Cardiac atrium fibroblast (primary cell): ENCODE results near the gene CPNE9. TPM values are rescaled to one million over a fixed set of nuclear protein-coding genes. Genes with fewer than 3 reads are reported as not detected.

ENCODE experiments used
- total RNA-seq: library from RNA; depleted of rRNA; stranded (reverse); fragments of >200 nt; gene quantifications from 2 replicates; pipeline ENCODE4 v1.2.3, GENCODE V29; 2015

The CPNE9 gene, protein sequence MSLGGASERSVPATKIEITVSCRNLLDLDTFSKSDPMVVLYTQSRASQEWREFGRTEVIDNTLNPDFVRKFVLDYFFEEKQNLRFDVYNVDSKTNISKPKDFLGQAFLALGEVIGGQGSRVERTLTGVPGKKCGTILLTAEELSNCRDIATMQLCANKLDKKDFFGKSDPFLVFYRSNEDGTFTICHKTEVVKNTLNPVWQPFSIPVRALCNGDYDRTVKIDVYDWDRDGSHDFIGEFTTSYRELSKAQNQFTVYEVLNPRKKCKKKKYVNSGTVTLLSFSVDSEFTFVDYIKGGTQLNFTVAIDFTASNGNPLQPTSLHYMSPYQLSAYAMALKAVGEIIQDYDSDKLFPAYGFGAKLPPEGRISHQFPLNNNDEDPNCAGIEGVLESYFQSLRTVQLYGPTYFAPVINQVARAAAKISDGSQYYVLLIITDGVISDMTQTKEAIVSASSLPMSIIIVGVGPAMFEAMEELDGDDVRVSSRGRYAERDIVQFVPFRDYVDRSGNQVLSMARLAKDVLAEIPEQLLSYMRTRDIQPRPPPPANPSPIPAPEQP
- not detected in 2 replicates for total RNA-seq

DNA sequence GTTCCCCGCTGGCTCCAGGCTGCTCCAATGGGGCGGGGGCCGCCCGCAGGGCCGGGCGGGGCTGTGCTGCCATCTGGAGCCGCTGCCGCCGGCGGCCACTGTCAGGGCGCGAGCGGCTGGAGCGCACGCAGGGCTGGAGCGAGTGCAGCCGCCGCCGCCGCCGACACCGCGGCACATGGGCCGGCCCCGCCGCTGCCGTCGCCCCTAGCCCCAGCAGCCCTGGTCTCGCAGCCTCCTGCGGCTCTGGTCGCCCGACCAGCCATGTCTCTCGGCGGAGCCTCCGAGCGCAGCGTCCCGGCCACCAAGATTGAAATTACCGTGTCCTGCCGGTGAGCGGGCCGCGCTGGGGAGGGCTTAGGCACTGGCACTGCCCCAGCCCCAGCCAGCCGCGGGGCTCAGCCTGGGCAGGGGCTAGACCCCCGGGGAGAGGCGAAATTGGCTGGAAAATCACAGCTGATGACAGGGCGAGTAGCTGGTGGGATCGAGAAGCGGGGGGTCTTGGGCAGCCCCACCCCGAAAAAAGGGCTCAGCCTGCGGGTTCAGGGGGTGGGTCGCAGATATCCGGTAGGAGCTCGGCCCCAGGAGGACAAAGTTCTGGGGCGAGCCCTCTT is at the start of gene CPNE9:
CPNE9 (plus strand) TSS at position 98 of the 611 bp plus-strand sequence; CDS start at position 262, 164 bp downstream.

DNA sequence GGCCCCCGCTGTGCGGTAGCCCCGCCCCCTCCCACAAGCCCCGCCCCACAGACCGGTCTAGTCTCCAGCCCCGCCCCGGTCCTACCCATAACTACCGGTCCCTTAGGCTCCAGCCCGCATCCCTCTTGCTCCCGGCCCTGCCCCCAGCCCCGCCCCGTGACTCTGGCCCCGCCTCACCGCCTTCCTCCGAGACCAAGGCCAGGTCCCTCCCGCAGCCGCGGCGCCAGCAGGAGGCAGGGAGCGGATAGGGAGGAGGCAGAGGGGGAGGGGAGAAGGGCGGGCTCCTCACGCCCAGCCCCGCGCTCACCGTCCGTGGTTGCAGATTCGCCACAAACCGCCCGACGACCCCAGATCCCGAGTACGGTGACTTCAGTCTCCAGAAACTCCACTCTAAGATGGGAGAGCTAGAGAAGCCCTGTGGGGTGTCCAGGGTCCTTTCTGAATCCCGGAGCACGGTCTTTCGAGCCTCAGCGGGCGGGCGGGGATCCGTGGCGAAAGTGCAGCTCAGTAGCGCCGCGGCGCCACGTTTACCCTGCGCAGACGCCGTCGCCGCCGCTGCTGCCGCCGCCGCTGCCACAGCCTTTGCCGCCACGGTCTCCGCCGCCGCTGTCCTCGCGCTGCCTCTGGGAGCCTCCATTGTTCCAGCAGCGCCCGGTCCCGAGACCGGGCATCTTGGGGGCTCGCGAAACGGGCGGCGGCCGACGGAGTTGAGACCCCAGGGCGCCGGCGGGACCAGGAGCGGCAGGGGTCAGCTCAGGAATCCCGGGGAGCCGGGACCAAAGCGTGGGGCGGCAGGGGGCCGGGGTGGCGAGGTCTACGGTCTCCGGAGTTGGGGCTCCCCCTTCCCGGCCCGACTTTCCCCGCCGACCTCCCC is 27.8 kb downstream of the CPNE9 start, which contains the start of gene BRPF1:
BRPF1 (plus strand) TSS at position 530 of the 874 bp plus-strand sequence. CDS start 2,406 bp downstream, outside the sequence.

DNA sequence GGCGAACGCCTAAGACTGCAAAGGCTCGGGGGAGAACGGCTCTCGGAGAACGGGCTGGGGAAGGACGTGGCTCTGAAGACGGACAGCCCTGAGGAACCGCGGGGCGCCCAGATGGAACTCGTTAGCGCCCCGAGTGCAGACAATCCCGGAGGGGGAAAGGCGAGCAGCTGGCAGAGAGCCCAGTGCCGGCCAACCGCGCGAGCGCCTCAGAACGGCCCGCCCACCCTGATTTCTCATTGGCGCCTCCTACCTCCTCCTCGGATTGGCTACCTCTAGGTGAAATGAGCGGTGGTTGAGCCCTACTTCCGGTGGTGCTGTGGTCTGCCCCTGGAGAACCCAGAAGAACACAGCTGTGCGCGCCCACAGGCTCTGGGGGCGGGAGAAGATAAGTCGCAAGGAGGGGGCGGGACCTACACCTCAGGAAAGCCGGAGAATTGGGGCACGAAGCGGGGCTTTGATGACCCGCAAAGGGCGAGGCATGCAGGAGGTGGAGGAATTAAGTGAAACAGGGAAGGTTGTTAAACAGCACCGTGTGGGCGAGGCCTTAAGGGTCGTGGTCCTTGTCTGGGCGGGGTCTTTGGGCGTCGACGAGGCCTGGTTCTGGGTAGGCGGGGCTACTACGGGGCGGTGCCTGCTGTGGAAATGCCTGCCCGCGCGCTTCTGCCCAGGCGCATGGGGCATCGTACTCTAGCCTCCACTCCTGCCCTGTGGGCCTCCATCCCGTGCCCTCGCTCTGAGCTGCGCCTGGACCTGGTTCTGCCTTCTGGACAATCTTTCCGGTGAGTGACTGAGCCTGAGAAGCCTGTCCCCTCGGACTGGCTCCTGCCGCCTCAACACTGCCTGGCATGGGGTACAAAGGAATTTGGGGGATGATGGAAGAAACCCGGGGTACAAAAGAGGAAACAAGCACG is 46.3 kb downstream of the CPNE9 start, which contains the start of gene OGG1:
OGG1 (plus strand) TSS at position 308 of the 911 bp plus-strand sequence; CDS start at position 643, 335 bp downstream.

DNA sequence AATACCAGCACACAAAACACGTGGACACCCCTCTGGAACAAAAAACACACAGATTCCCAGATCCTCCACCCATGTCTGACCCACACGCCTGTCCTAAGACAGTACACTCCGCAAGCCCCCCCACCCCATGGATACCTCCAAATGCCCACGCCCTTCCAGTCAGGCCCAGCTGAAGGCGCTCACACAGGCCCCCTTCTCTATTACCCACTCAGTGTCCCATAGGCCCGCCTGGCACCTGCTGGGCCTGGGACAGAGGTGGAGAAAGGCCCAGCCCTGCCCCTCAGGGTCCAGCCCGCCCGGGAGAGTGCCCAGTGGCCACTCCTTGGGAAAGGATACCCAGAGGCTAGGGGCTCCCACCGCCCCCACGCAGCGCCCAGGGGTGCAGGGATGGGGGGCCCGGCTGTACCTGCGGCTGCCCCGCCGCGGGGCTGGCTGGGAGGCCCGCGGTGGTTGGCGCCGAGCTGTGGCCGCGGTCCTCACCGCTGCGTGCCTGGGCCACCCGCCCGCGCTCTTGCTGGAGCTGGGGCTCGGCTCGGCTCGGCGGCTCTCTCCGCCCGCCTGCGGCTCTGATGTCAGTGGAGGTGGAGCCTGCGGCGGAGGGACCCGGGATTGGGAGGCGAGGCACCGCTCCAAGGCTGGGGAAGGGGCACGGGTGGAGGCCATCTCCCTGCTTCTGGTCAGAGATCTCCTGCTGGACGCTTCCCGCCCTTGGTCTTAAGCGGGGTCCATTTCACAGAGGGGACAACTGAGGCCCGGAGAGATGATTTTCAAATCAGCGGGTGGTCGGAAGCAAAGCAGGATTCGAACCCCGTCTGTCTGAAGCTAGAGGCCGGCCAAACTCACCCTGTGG is 66.0 kb downstream of the CPNE9 start, which contains the start of gene CAMK1:
CAMK1 (minus strand) TSS at position 522 of the 850 bp plus-strand sequence. CDS start 2,198 bp downstream, outside the sequence.

Other genes with a start within 250 kb of the CPNE9 start
- not detected in 2 replicates for gene LHFPL4, start 150.0 kb upstream of the CPNE9 start, total RNA-seq
- gene MTMR14, start 54.3 kb upstream of the CPNE9 start, total RNA-seq: 23.8 and 26.5 TPM in 2 replicates
- 9.6 and 17.3 TPM in 2 replicates for gene BRPF1, start 27.9 kb downstream of the CPNE9 start, total RNA-seq
- gene OGG1, start 46.1 kb downstream of the CPNE9 start, total RNA-seq: 9.2 and 16.7 TPM in 2 replicates
- 25.1 and 30.7 TPM in 2 replicates for gene CAMK1, start 66.1 kb downstream of the CPNE9 start, total RNA-seq
- gene TADA3, start 88.6 kb downstream of the CPNE9 start, total RNA-seq: 72.1 and 81.6 TPM in 2 replicates
- 222 and 227 TPM in 2 replicates for gene ARPC4, start 89.2 kb downstream of the CPNE9 start, total RNA-seq
- 11.8 and 28.5 TPM in 2 replicates for gene TTLL3, start 106.4 kb downstream of the CPNE9 start, total RNA-seq
- 35.7 and 36.8 TPM in 2 replicates for gene RPUSD3, start 140.2 kb downstream of the CPNE9 start, total RNA-seq
- gene CIDEC, start 176.4 kb downstream of the CPNE9 start, total RNA-seq: 0.18 TPM in 1 of 2 replicates, not detected in the other
- gene JAGN1, start 186.8 kb downstream of the CPNE9 start, total RNA-seq: 55.6 and 71.6 TPM in 2 replicates
- gene IL17RE, start 199.0 kb downstream of the CPNE9 start, total RNA-seq: 0.54 TPM in 1 of 2 replicates, not detected in the other
- 35.4 and 50.9 TPM in 2 replicates for gene IL17RC, start 213.3 kb downstream of the CPNE9 start, total RNA-seq
- gene CRELD1, start 230.0 kb downstream of the CPNE9 start, total RNA-seq: 23.0 and 26.7 TPM in 2 replicates
- 2.8 and 3.8 TPM in 2 replicates for gene PRRT3, start 248.6 kb downstream of the CPNE9 start, total RNA-seq